ENCODE measurements around the gene DMRTB1.

Gene DMRTB1

GRCh38 chr1:53465023-53465957 lies 6.1 kb downstream of the DMRTB1 start:
- DNase-seq: no peak

- DNase-seq: no peak
These were observed 8.2 kb downstream of the DMRTB1 start for GRCh38 chr1:53467391-53467790.

GRCh38 chr1:53468374-53468773 lies 9.2 kb downstream of the DMRTB1 start:
- no peak for DNase-seq

- DNase-seq: no peak
These were observed 10.2 kb downstream of the DMRTB1 start for GRCh38 chr1:53469373-53469772.

- no peak for DNase-seq
These were observed 11.0 kb downstream of the DMRTB1 start for GRCh38 chr1:53470155-53470554.

GRCh38 chr1:53470584-53470983 lies 11.4 kb downstream of the DMRTB1 start:
- no peak for DNase-seq

GRCh38 chr1:53471000-53471399 lies 11.8 kb downstream of the DMRTB1 start:
- DNase-seq: no peak

GRCh38 chr1:53473463-53473862 lies 14.3 kb downstream of the DMRTB1 start:
- DNase-seq: no peak

GRCh38 chr1:53475664-53476063 lies 16.5 kb downstream of the DMRTB1 start:
- DNase-seq: no peak

GRCh38 chr1:53476579-53476978 lies 17.4 kb downstream of the DMRTB1 start:
- no peak for DNase-seq

GRCh38 chr1:53477651-53478501 lies 18.7 kb downstream of the DMRTB1 start:
- DNase-seq: no peak

- no peak for DNase-seq
These were observed 19.3 kb downstream of the DMRTB1 start for GRCh38 chr1:53478502-53478818.

GRCh38 chr1:53480678-53481077 lies 21.5 kb downstream of the DMRTB1 start:
- no peak for DNase-seq

- no peak for DNase-seq
These were observed 22.3 kb downstream of the DMRTB1 start for GRCh38 chr1:53481456-53481855.

- DNase-seq: no peak
These were observed 23.4 kb downstream of the DMRTB1 start for GRCh38 chr1:53482441-53483153.

- DNase-seq: no peak
These were observed 24.0 kb downstream of the DMRTB1 start for GRCh38 chr1:53483170-53483569.

GRCh38 chr1:53483656-53484055 lies 24.5 kb downstream of the DMRTB1 start:
- DNase-seq: no peak

GRCh38 chr1:53484705-53485477 lies 25.7 kb downstream of the DMRTB1 start:
- DNase-seq: no peak

- DNase-seq: peak; percentile 64
These were observed 26.5 kb downstream of the DMRTB1 start for GRCh38 chr1:53485478-53486394.

- DNase-seq: no peak
These were observed 27.3 kb downstream of the DMRTB1 start for GRCh38 chr1:53486395-53487026.

GRCh38 chr1:53490351-53490750 lies 31.2 kb downstream of the DMRTB1 start:
- DNase-seq: no peak

All from hematopoietic multipotent progenitor cell treated with erythropoietin and hydrocortisone succinate and interleukin-3 and kit ligand, for 8 days (in vitro differentiated cells).